Fibroblast of peridontal ligament (primary cell): ENCODE results near the gene ATXN8OS.
"Not testable (repeated sequence)": the region's sequence is repeated elsewhere in the genome, so short reads cannot be mapped to it uniquely, and the experiment has no call there.

Experiments used
- DNase-seq: peaks from one replicate; pipeline ENCODE4 v3.0.0-alpha.2; 2010; ENCODE audit errors: extremely low read depth

ATXN8OS gene

DNA sequence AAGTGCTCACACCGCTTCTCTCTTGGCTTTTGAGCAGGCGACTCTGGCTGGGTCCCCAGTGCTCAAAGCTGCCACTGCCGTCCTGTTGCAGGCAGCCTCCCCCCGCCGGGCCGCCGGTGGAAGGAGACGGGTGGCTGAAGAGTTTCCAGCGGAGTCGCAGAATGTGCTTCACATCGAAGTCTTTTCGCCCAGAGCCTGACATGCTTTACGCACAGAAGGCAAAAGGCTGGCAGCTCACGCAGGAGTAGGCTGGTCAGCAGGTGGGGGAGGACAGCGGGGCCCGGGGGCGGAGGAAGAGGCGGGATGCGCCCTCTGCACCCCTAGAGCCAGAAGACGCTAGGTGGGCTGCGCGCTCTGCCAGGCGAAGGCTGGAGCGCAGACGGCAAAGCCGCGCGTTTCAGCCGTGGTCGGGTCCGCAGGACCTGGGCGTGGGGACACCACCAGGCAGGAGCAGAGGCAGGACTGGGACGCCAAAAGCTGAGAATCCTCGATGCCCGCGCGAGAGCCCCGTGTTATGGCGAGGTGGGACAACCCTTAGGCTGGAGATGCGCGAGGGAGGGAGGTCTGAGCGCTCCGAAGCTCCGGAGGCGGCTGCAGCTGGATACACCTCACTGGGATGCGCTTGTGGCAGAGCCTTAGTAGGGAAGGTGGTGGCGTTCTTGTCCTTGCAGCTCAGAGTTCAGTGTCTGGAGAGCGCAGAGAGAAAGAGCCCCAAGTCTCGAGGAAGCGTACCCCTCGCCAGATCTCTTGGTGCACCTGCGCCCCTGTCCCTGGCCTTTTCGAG lies at the start of gene ATXN8OS:
ATXN8OS (plus strand) TSS at position 329 of the 784 bp plus-strand sequence.
- DNase-seq, result no peak

DNA sequence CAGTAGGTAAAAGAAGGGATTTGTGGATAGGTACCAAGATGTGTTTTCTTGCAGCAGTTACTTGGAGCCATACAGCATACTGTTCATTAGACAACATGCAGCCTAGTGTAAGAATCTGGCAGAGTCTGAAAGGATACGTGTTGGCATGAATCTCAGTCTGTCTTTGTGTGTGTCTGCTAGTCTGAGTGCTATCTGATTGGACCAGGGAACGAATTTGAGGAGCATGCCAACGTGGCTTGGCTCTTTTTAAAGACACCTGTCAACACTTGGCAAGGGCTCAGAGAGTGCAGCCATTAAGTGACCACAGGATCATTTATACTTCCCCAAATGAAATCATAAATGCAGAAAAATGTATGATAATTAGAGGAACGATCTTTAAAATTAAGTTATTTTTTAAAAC lies 27.6 kb upstream of the ATXN8OS start:
- DNase-seq, result no peak

DNA sequence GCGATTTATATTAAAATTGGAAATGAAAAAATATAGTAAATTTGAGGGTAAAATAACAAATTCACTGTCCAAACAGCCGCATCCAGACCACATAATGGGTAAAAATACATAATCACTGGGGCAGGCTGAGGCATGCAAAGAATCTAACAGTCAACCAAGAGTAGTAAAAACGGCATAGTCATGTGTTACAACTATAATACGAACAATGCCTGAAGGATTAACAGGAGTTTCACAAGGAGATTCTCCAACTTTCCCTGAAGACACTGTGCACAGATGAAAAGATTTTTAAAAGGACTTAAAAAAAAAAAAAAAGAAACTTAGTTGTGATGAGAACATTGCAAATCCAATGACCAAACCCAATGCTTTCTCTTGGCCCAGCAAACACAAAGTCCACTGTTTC lies 20.4 kb upstream of the ATXN8OS start:
- DNase-seq, result no peak

DNA sequence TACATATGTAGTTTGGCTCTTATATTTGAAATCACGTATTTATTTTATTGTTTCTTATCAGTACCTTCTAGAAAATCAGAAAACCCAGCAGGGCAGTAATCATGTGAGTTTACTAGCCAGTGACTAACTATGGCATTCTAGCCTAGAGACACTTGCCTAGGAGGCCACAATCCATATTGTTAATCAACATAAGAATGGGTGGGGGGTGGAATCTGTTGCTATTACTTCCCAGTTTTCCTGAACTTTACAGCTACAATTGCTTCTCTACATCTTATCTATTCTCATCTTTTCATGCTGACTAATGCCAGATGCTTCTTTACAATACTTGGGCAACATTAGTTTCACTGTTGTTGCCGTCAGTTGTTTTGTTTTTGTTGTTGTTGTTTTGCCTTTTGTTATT lies 18.7 kb upstream of the ATXN8OS start:
- no peak for DNase-seq

DNA sequence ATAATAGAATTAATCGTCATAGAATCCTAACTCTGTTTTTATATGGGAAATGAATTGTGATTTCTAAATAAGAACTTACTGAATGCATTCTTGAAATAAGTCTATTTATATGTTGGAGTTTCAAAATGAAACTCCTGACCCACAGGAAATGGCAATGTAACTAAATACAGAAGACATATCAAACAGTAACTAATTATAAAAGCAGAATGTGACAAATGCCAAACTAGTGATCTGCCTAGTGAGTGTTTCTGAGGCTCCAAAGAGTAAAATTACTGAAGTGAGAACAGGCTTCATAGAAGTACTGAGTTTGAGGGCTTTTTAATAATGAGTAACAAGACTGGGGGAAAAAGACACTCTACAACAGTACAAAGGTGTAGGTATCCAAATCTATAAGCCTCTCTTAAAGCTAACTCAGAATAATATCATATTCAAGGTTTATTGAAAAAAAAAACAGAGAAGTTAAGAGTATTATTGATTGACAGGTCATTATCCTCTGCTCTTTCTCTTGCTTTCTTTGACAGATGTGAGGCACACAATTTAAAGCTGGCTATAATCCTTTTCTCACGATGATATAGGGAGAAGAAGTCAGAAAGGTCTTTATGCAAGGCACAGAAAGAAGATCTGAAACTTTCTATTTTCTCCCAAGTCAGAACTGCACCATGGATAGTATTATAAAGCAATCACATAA lies 17.4 kb upstream of the ATXN8OS start:
- no peak for DNase-seq

DNA sequence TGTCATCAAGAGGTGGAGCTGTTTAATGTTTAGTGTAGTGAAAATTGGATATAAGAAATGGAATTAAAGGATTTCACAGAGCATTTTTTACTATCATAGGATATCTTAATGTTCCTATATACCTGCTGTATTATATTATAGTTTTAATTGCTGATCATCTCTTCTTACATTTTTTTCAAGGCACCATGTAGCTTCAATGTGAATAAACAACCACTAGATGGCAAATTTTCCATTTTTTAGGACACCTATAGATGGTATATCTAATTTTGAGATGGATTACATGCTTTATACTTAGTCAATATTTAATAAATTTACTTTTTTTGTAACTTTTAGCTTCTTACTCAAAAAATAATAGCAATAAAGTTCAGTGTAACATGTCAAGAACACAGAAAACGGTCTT lies 9.0 kb upstream of the ATXN8OS start:
- DNase-seq, result no peak

DNA sequence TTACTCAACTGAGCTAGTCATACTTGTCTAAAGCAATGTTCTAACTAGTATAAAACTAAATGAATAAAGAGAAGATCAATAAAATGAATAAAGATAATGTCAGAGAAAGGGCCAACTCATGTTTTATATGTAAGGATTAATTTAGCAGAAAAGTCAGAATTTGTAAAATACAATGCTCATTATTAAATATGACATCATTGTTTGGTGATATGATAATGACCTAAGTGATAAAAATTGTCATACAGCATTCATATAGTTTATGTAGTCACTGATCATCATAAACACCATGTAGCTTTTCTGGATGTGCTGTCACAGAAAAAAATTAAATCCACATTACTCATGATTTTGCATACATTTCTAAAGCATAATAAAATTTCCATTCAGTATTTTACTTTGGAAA lies 3.1 kb upstream of the ATXN8OS start:
- DNase-seq, result no peak

DNA sequence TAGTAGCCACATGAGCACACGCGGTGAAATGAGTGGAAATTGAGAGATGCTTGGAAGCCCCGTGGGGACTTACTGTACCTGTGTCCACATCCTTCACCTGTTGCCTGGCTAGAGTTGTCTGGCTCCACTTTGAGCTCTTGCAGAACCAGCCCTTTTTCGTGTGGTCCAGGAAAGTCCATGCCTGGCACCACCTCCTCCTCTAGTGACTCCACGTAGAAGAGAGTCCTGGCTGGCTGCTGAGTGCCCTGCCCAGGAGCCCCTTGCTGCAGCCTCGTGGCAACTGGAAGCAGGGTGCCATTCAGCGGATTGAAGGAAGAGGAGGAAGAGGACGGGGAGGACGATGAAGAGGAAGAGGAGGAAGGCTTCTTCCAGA lies 515 bp upstream of the ATXN8OS start:
- DNase-seq, result no peak

DNA sequence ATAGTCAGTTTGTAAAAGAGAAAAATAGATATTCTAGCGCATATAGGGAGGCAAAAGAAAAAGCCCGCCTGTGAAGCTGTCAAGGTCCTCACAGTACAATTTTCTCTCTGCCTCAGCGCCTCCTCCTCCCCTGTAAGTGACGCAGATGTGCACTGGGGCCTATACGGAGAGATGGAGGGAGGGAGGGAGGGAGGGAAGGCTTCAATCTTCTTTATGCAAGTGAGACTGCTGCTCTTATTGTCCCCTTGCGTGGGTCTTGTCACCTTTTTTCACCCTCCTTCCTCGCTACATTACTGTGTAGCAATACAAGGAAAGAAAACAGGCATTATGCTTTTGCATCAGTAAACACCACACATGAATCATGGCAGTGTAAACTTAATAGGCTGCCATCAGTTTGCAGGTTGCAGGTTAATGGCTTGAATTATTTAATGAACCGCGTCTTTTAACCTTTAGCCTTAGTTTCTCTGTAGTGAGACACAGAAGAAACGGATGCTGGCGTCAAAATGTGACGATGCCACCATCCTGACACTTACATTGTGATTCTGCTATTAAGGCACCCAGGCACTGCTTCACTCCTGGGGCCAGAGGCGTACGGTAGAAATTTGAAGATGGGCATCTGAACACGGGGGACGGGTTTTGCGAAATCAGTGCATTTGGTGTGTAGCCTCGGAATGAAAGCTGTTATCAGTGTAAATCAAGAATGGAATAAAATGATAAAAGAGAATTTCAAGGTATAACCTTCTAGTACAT lies 905 bp downstream of the ATXN8OS start, which contains the start of gene KLHL1:
KLHL1 (minus strand) TSS at position 97 of the 750 bp plus-strand sequence. CDS start 753 bp downstream, outside the sequence.
- no peak for DNase-seq

DNA sequence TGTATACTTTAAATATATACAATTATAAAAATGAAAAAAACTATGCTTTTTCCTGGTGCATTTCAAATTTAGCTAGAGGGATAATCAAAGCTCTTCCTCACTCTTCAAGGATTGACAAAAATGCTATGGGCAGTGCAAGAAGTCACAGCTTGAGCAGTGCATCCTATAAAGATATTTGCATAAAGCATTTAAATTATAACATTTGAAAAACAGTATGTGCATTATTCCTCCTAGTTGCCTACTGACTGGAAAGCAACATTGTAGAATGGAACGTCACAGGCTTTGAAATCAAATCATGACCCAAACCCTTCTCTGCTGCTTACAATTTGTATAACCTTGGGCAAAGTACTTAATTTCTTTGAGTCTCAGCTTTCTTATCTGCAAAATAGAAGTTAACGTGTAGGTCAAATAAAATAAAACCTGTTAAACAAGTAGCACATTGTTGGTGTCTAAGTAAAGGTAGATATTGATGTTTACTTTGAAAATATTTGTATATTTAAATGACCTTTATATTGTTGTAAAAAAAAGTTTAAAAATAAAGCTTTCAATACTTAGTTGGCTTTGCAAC lies 9.8 kb downstream of the ATXN8OS start:
- no peak for DNase-seq

DNA sequence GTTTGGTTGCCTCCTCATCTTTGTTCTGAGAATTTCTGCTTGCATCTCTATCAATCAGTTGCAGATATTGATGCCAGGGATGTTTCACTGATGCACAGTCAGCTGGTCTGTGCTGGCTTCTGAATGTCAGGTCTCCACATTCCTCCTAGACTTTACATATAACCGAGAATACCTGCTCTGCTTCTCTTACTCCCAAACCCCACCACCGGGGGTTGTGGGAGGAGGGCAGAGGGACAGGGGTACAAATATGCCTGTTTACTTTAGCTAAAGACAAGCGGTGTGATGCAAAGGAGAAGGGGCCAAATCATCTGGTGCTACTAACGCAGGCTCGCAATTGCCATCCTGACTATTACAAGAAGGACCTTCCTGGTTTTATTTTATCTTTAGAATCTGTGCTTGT lies 18.1 kb downstream of the ATXN8OS start:
- DNase-seq, result no peak

DNA sequence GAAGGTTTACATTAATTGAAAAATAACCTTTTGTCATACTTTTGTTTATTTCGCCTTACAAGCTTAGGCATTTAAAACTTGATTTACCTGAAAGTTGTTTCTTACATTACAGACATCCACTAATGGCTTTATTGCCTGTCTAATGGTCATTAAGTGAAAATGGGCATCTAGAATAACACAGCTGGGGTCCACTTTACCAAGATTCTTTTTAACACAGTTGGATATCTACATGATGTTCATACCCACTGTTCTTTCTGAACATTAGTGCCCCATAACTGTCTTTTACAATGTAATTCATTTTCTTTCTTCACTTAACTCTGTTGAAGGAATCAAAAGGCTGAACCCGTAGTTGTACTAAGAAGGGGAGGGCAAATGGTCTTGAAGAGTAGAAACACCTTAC lies 20.5 kb downstream of the ATXN8OS start:
- DNase-seq, result no peak

DNA sequence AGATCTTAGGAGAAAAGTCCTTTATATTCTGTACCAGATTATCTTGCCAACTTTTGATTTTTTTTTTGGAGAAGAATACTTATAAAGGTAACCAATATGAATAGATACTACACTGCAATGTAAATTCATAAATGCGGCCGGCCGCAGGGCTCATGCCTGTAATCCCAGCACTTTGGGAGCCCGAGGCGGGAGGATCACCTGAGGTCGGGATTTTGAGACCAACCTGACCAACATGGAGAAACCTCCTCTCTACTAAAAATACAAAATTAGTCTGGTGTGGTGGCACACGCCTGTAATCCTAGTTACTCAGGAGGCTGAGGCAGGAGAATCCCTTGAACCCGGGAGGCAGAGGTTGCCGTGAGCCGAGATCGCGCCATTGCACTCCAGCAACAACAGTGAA lies 35.0 kb downstream of the ATXN8OS start:
- not testable (repeated sequence) for DNase-seq

DNA sequence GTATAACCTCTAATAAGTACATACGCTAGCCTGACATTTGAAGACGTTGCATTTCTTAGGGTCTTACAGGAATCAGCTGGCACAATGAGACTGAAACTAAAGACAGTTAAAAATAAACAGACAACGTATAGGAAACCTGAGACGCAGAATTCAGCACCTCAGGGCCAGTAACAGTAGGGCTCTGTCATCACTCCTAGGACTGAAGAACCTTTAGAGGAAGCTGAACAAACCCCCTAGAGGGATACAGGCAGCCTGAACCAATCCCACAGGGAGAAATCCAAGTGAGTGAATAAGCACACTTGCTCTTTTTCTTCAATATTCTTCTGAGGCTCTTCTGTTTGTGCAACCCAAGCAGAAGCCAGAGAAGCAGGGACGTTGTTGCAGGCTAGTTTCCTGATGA lies 54.5 kb downstream of the ATXN8OS start:
- DNase-seq, result no peak

DNA sequence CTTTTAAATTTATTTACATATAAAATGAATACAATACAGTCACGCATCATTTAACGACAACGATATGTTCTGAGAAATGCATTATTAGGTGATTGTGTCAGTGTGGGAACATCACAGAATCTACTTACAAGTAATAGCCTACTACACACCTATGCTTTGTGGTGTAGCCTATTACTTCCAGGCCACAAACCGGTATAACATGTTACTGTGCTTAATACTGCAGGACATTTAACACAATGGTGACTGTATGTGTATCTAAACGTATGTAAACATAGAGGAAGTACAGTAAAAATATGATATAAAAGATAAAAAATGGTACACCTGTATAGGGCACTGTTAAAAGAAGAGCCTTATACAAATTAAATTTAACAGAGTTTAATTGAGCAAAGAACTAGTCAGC lies 63.1 kb downstream of the ATXN8OS start:
- DNase-seq, result no peak

DNA sequence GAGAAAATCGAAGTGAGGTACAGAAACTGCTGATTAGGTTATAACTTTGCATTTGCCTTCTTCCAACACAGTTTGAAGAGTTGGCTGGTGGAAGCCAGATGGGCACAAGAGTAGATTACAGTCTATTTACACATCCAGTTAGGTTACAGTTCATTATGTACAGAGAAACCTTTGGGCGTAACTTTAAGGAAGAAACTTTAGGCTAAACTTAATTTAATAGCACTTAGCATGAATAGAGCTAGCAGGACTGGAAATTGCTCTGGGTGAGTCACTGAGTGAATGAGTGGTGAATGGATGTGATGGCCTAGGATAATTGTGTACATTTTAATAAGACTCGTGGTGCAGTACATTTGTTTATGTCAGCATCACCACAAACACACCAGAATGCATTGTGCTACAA lies 63.5 kb downstream of the ATXN8OS start:
- DNase-seq, result no peak

DNA sequence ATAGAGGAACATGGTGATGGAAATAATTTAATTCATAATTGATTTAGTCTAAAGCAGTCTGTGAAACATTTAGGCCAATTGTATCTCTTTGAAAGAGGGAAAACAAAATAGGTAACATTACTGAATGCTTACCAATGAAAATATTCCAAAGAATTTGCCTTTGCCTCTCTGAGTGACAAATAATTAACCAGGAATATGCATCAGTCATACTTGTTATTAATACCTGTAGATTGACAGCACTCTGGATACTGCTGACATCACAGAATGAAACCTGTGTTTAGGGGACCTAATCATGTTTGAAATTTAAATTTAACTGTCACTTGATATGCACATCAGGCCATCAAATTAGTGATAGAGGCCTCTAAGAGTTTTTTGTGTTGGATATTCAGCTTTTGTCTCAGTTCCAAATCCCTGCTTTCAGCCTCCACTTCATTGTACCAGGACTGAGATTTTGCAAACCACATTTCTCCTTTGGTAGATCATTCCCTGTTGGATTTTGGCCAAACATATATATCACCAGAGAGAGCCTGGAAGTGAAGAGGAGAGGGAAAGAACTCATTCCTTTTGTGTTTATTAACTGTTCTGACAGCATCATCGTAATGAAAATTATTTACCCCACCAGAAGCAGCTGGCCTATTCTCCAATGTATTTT lies 65.4 kb downstream of the ATXN8OS start:
- no peak for DNase-seq

DNA sequence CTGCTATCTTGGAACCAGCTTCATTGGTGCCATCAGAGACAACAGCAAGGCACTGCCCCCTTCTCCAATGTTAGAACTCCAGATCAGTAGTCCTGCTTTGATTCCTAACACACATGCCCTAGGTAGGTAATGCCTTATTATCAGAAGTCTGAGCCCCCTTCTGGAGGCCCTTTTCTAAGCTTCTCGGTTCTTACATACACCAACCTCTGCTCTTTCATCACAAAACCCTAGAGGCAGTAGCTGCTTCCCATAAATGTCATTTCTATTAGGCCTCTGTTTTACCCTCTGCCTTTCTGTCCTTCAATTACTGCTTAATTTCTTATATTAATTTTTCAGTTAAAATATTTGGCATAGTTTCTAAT lies 66.0 kb downstream of the ATXN8OS start:
- DNase-seq, result no peak

DNA sequence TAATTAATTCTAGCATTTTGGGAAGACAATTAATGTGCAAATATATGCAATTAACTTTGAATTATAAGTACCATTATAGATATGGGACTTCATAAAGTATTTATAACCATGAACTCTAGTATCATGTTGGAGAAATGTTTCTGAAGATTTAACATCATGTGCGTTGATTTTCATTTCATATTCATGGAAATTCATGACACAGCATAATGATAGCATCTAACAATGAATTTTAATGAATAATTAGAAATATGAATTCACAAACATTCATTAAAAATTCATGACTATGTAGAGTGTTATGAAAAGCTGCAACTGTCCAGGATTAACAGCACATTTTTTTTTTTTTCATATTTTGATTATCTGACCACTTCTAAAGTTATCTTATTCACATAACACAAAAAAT lies 70.7 kb downstream of the ATXN8OS start:
- DNase-seq, result no peak
